GM12864 (cell line): ENCODE results near the gene ERAS.

Experiments
- DNase-seq: peaks from one replicate; pipeline ENCODE4 v3.0.0-alpha.2; 2011; ENCODE audit warnings: low read depth
- H3K4me3 ChIP-seq: 2 replicates; pipeline ENCODE4 v1.5.1; 2011; ENCODE audit warnings: mild to moderate bottlenecking, low read depth, low read length, control low read depth
- TF ChIP-seq, protein P1 (sequence below): IDR thresholded peaks from 2 replicates; pipeline ENCODE4 v1.5.1; 2011; ENCODE audit warnings: low read depth, mild to moderate bottlenecking, moderate library complexity, low read length, control low read depth, inconsistent platforms; ENCODE audit errors: missing control alignments

Gene ERAS

DNA sequence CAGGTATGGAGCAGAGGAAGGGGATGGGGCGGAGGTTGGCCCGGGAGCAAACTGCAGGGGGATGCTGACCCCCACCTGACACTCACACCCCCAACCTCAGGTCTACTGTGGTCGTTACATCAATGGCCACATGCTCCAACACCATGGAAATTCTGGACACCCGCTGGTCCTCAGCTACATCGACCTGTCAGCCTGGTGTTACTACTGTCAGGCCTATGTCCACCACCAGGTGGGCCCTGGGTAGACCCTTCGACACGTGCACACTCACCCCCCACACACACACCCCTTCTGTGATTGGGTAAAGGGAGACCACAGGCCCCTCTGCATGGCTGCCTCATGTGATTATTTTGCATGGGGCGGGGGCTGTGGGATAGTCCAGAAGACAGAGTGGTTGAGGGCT lies 2.2 kb upstream of the ERAS start:
- H3K4me3 ChIP-seq, result no peak overlapping the region

DNA sequence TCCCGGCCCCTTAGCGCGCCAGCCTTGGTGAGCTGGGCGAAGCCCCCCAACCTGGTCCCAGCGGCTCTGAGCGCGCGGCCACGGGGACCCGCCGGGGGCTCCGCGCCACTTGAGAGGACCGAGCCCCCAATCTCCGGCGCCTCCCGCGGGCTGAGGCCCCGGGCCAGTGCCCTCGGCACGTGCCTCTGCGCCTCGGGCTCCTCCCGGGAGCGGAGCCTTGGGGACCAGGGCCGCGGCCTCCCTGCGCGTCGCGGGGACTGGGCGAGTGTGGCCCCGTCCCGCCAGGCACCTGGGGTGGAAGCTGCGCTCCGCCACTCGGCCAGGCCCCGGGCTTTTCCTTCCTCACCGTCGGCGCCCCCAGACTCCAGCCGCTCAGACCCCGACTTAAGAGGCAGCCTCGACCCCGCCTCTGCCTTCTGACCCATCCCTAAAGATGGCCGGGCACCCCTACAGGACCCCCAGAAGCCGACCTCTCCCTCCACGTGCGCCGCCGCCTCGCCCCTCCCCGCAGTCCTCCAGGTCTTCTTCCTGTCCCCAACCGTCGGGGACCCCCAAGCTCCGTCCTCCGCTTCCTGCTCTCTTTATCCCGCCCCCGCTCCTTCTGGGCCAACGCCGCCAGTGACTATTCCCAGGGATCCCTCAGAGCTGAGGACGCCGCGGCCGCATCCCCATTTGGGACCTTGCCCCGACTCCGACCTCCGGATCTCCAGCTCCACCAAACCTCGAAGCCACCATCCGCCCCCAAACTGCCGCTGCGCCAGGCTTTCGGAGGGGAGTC lies 752 bp downstream of the ERAS start:
- no peak overlapping the region for H3K4me3 ChIP-seq
- DNase-seq, result no peak
- TF ChIP-seq, protein P1, sequence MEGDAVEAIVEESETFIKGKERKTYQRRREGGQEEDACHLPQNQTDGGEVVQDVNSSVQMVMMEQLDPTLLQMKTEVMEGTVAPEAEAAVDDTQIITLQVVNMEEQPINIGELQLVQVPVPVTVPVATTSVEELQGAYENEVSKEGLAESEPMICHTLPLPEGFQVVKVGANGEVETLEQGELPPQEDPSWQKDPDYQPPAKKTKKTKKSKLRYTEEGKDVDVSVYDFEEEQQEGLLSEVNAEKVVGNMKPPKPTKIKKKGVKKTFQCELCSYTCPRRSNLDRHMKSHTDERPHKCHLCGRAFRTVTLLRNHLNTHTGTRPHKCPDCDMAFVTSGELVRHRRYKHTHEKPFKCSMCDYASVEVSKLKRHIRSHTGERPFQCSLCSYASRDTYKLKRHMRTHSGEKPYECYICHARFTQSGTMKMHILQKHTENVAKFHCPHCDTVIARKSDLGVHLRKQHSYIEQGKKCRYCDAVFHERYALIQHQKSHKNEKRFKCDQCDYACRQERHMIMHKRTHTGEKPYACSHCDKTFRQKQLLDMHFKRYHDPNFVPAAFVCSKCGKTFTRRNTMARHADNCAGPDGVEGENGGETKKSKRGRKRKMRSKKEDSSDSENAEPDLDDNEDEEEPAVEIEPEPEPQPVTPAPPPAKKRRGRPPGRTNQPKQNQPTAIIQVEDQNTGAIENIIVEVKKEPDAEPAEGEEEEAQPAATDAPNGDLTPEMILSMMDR, result no peak

More for the DNA sequence above, 2.2 kb upstream of the ERAS start:
- DNase-seq, result no peak
- TF ChIP-seq, protein P1, result no peak

DNA sequence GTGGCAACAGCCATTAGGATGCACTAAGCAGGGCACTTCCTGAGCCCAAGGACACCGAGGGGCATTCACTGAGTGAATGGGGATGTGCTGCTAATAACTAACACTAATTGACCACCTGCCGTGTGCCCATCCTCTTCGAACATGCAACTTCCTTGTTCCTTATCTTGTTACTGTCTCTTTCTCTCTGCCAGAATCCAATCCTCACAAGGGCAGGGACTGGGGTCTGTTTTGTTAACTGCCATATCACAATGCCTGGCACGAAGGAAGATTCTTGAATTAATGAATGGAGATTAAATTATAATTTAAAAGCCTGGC lies 1.3 kb downstream of the ERAS start:
- DNase-seq, result no peak
- H3K4me3 ChIP-seq, result no peak overlapping the region

DNA sequence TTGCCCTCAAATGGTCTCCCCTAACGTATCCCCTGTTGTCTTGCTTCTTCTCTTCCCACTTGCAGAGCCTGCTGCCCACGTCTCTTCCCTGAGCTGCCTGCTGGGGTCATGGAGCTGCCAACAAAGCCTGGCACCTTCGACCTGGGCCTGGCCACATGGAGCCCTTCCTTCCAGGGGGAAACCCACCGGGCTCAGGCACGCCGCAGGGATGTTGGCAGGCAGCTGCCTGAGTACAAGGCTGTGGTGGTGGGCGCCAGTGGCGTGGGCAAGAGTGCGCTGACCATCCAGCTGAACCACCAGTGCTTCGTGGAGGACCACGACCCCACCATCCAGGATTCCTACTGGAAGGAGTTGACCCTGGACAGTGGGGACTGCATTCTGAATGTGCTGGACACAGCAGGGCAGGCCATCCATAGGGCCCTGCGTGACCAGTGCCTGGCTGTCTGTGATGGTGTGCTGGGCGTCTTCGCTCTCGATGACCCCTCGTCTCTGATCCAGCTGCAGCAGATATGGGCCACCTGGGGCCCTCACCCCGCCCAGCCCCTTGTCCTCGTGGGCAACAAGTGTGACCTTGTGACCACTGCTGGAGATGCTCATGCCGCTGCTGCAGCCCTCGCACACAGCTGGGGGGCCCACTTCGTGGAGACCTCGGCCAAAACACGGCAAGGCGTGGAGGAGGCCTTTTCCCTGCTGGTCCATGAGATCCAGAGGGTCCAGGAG lies 2.9 kb downstream of the ERAS start:
- H3K4me3 ChIP-seq, result no peak overlapping the region
- no peak for DNase-seq
- TF ChIP-seq, protein P1, result no peak

More for the DNA sequence above, 1.3 kb downstream of the ERAS start:
- TF ChIP-seq, protein P1, result no peak

DNA sequence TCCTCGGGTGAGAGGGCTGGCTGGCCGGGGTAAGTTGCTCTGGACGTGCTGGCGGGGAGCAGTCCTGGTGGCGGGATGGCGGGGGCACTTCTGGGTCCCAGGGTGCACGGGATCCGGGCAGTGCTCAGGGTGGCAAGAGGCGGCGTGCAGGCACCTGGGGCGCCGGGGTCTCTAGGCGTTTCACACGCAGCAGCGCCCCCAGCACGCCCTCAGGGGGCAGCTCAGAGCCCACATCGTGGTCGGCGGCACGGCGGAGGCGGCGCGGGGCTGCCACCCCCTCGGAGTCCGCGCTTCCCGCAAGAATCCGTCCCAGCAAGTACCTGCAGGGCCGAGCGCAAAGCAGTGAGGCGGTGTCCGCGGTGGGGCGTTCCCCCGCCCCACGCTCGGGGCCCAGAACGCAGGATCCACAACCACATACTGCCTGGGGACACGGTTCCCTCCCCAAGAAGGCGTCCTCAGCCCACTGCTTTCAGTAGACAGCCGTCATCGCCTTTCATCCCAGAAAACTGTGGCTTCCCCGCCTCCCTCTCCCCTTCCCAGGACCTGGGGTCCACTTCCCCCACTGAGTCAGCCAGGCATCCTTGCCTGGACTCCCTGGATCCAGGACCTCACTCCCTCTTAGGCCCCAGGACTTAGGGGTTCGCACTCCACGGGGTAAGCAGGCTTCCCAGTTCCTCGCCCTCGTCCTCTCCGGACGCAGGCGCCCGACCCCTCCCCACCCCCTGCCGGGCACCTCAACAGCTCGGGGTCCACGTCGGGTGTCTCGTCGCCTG lies 5.0 kb downstream of the ERAS start:
- no peak overlapping the region for H3K4me3 ChIP-seq
- TF ChIP-seq, protein P1, result no peak
- no peak for DNase-seq

DNA sequence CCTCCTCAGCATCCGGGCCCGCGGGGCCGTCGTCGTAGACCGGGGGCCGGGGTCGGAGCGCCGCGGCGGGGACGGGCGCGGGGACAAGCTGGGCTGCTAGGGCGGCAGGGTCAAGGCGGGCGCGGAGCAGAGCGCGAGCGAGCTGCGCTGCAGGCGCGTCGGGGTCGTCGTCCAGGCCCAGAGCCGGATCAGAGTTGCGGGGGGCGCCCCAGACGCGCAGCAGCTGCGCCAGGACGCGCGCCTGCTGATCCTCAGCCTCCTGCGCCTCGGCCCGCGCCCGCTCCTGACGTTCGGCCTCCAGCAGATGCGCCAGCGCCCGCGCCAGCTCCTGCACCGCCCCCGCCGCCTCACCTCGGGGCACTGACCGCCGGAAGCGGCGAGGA lies 5.6 kb downstream of the ERAS start:
- H3K4me3 ChIP-seq, result no peak overlapping the region
- TF ChIP-seq, protein P1, result no peak
- no peak for DNase-seq
